HG02981 (cell line): ENCODE data around the gene PDHA1.

Source experiments
- ATAC-seq: cut with Tn5 transposase; IDR thresholded peaks from one replicate; pipeline ENCODE4 v1.9.1; 2021; ENCODE audit warnings: mild to moderate bottlenecking, moderate library complexity; ENCODE audit not compliant: unreplicated experiment

The PDHA1 gene

DNA sequence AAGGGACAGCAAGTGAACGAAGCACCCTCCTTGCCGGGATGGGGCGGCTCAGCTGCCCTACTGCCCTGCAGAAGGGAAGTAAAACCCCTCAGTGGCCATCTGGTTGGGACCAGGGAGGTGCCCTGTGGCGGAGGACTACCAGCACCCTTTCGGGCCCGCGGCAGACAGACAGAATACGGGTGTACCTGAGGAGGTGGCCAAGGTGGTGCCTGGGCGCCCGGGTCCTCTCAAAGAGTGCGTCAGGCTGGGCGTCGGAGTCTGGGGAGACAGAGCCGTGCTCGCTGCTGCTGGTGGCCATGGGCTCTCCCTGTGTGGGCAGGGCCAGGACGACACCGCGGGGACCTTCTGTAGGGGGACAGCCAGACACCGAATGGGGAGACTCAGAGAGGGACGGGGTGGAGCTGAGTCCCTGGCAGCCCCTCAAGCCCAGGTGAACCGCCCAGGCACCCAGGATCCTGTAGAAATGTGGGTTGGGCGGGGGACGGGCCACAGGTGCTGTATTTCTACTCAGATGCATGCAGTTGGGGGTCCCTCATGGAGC lies 29.7 kb downstream of the PDHA1 start:
- no peak for ATAC-seq

DNA sequence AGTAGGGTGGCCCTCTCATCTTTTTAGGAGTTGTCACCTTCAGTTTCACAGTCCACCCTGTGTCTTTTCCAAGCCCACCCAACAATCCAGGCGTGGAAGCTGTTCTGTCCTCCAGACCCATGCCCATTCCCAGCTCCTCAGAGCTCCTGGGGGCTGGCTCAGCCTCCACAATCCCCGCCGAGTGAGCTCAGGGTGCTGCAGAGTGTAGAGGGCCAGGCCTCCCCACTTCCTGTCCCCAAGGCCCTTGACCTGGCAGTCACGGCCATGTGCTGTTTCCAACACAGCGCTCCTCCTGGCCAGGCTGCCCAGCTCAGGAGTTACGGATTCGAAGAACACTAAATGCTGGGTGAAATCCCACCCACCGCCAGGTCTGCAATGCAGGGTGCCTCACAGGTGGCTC lies 31.8 kb downstream of the PDHA1 start:
- ATAC-seq, result no peak

DNA sequence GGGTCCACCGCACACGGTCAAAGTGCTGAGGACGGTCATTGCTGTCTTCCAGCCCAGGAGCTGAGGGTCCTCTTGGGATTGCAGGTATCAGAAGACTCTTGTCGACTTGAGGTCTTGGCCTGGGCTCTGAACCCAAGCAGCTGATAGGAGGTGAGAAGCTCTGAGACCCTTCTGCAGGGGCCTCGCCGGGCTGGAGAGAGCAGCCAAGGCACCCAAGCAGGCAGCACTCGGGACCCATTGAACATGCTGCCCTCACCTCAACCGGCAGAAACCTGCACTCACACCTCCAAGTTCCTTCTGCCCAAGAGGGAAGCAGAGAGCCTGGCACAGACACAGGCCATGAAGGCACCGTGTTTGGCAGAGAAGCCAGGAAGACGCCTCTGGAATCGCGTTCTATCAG lies 34.1 kb downstream of the PDHA1 start:
- ATAC-seq, result no peak

DNA sequence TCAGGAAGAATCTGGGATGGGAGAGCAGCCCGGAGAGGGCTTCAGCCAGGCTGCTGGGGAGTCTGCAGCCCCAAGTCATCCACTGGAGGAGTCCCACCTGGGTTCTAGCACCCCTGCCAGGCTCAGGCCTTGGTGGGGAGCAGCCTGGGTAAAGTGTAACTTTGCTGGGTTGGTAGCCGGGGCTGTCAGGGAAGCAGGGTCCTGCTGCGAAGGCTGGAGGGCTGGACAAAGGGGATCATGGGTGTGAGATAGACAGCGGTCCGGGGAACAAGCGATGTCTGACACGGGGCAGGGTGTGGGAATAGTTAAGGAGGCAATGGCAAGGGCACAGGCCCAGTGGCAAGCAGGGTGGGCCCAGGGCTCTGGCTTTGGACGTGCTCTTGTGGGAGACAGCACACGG lies 37.6 kb downstream of the PDHA1 start:
- ATAC-seq, result no peak

DNA sequence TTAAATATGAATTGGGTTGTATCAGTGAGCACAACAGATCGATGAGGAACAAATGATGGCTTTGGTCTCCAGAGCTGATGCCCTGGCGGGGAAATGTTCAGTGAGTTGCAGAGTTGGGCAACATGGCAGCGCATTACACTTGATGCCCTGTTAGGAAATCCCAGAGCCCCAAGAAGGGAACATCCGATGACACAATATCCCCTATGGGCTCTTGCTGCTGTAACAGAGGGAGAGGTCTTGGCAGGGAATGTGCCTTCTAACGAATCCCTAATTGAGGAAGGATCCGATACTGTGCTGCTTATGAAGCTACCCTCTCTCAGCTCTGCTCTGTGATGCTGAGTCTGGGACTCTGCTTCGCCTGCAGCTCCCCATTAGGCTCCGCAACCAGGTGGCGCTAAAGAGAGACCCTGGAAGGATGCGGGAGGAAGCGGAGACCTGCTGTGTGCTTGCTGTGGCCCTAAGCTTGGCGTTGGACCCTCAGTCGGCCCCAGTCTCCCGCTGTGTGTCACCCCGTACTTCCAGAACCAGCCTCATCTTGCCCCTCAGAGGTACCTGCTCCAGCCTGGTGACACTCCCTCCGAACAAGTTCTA lies 38.9 kb downstream of the PDHA1 start:
- ATAC-seq, result no peak

DNA sequence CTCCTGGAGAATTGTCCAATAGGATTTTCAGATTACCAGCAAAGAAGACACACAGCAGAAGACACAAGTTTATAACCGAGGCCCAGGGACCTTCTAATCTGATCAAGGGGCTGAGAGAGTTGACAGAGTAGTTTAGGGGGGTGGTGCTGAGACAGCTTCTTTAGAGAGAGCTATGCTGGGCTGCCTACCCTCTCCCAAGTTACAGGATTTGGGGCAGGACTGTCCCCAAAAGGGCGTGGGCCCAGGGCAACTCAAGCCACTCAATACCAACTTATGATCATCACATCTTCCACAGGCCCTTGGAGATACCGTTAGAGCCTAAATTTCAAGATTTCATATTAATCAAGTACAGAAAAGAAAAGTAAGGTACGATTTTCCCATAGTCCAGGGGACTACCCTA lies 43.0 kb downstream of the PDHA1 start:
- no peak for ATAC-seq

DNA sequence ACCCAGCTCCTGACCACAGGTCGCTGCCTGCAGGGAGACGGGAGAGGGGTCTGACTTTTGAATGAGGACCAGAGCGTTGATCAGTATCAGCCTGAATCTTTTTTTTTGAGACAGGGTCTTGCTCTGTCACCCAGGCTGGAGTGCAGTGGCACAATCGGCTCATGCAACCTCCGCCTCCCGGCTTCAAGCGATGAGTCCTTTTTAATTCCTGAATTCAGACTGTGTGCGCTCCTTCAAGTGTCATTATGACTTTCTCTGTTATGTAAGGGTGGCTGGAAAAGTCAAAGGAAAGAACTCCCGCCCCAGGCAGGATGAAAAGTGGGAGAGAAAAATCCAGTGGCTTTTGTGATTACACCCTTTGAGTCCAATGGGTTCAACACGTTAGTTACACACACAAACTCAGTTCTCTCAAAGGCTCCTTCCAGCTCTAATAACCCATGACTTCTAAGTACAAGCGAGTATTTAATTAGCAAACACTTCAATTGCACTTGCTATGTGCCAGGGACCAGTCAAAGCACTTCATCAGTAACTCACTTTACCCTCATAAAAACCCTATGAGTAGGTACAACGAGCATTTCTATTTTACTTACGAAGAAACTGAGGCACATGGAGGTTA lies 44.4 kb downstream of the PDHA1 start:
- no peak for ATAC-seq

DNA sequence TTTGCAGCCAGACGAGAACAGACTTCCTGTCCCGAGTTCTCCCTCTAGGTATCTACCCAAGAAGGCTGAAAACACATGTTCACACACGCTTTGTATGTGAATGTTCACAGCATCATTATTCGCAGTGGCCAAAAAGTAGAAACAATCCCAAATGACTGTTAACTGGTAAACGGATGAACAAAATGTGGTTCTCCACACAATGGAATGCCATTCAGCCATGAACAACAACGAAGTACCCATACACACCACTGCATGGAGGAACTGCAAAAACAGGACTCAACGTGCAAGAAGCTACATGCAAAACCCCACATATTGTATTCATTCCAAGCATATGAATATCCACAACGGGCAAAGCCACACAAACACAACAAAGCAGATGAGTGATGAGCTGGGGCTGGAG lies 45.0 kb downstream of the PDHA1 start:
- no peak for ATAC-seq

DNA sequence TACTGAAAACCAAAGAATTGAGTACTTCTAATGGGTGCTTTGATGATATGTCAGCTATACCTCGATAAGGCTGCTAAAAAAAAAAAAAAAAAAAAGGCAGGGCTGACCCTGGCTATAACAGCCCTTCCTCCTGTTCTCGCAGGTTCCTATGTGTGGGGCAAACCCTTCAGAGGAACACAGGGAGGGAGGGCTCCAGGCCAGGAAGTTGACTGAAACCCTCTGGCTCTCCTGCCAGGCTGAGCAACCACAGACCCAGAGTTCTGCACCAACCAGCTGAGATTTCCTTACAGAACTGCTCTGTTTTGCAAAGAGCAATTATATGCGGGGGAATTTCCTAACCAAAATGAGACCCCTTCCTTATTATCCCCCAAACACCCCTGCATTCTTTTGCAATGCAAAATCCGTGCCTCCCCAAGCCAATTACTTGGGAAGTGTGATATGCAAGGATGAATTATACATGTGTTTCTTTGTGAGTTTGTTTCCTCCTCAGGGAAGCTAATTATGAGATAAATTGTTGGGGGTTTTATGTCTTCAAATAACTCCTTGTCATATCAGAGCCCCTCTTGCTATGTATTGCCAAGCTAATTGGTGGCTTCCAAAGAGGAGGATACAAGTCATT lies 45.6 kb downstream of the PDHA1 start:
- no peak for ATAC-seq

DNA sequence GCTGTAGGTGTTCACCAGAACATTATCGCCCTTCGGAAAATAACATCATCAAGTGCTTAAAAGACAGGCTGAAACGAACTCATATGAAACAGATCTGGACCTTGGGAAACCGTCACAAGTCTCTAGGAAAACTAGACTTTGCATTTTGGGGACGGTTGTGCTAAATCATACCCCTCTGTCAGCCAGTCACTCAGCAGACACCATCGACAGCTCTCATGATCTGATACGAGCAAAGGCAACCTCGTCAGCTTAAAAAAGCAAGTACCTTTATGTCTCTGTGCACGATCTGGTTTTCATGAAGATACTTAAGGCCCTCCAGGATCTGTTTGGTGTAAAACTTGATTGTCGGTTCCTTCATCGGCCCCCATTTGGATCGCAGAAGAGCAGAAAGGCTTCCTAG lies 48.4 kb downstream of the PDHA1 start:
- no peak for ATAC-seq

DNA sequence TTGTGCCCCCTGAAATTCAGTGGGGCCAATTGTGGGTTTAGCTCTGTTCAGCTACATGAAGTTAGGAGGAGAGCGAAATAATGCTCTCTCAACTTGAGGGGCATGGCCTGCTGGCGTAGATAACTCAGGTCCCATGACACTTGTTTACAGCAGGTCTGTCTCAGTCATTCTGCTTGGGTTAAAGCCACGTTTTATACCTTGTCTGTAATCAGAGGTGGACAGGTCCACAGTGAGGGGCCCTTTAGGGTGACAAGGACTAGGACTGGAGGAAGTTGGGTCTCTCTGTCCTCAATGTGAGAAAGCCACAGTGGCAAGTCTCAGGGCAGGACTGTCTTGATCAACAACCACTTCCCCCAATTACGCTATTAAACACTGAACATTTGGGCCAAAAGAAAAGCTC lies 49.0 kb downstream of the PDHA1 start:
- ATAC-seq, result no peak

DNA sequence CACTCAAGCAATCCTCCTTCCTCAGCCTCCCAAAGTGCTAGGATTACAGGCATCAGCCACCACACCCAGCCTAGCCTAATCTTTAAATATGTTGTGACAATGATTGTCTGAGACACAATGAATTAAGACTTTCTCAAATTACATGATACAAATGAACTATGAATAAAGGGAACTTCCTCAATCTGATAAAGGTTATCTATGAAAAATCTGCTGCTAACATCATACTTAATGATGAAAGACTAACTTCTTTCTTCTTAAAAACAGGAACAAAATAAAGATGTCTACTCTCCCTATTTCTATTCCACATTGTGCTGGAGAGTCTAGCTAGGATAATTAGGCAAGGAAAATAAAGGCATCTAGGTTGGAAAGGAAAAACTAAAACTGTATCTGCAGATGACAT lies 60.0 kb downstream of the PDHA1 start:
- ATAC-seq, result no peak

DNA sequence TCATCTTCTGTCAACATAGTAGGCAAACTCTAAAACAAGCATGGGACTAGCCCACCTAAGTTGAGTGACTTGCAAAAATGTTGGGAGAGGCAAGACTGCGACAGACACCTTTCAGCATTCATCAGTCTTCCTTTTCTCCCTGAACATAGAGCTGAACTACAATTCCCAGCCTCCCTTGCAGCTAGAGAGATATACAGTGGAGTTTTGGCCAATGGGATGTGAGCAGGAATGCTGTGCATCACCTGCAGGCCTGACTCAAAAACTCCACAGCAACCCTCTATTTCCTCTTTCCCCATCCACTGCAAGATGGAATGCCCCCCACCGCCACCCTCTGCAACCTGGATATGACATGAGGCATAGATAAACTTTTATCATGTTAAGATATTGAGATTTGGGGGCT lies 66.5 kb downstream of the PDHA1 start:
- no peak for ATAC-seq
